HG02588 (cell line): ENCODE results near the gene DDAH1.
"Not testable (repeated sequence)": the region's sequence is repeated elsewhere in the genome, so short reads cannot be mapped to it uniquely, and the experiment has no call there.

Experiments used
- ATAC-seq: cut with Tn5 transposase; IDR thresholded peaks from one replicate; pipeline ENCODE4 v1.9.1; 2021; ENCODE audit warnings: mild to moderate bottlenecking, moderate library complexity; ENCODE audit not compliant: unreplicated experiment

Gene DDAH1

GRCh38 chr1:85361606-85362296 lies 103.2 kb downstream of the DDAH1 start:
- no peak for ATAC-seq

- ATAC-seq = no peak
These were observed 104.0 kb downstream of the DDAH1 start for GRCh38 chr1:85360730-85361493.

- ATAC-seq = no peak
These were observed 104.9 kb downstream of the DDAH1 start for GRCh38 chr1:85359874-85360721.

- no peak for ATAC-seq
These were observed 106.1 kb downstream of the DDAH1 start for GRCh38 chr1:85358702-85359438.

DNA sequence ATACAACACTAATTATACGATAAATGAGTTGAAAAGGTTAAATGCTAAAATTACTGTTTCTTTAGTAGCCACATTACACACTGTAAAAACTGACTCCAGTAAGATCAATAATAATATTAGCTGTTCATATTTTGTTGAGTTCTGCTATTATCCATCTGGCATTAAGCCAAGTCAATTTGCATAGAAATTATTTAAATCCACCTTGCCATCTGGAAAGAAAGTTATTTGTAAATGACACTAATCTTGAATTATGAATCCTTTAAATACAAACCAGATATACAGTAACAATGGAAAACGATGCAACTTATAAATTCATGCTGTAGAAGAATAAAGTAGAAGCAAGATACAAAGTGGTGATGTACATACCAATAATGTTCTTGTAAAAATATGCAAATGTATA lies 107.1 kb downstream of the DDAH1 start:
- ATAC-seq = no peak

DNA sequence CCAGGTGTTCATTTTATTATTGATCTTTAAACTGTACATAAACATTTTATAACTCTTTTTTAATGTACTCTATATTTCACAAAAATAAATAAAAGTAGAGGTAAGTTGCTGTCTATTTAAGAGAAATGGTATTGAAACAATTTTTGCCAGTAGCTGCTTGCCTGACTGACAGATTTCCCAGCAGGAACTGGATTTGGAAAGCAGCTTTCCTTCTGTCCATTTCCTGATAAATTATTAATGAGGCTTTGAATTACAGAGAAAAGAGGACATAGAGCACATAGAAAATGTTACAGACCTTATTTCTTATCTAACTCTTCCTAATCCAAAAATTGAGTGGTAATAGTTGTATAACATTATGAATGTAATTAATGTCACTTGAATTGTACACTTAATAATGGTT lies 108.8 kb downstream of the DDAH1 start:
- no peak for ATAC-seq

GRCh38 chr1:85352055-85352454 lies 112.9 kb downstream of the DDAH1 start:
- ATAC-seq = no peak

- no peak for ATAC-seq
These were observed 113.6 kb downstream of the DDAH1 start for GRCh38 chr1:85351202-85351828.

DNA sequence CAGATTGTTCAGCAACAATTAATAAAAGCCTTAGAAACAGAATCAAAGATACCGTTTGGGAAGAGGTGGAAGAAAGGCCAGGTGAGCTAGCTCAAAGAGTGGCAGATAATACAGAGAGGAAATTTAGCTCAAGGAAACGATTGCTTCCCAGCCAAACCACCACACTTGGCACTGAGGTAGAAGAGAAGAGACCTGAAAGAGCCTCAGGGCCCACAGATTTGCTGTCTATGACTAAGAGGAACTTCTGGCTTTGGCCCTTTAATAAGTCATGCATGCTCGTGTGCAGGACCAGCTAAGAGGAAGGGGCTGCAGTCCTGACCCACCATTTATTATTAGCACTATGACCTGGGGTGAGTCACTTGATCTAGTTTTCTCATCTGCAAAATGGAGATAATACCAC lies 115.7 kb downstream of the DDAH1 start:
- no peak for ATAC-seq

DNA sequence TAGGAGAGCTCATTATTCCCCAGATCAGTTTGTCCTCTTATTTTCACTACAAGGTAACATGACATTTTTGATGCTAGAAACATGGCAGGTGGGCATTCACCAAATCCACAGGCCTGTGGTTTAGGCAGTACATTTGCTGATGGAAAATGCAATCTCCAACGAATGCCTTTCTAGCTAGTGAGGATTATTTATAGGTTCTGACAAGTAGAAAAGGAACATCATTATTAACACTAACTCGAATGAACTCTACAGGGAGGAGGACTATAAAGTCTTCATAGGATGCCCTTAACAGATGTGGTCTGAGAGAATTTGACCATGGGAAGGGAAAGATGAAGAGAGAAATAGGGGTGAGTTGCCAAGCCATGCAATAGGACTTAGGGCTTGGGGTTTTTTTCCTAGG lies 117.1 kb downstream of the DDAH1 start:
- no peak for ATAC-seq

DNA sequence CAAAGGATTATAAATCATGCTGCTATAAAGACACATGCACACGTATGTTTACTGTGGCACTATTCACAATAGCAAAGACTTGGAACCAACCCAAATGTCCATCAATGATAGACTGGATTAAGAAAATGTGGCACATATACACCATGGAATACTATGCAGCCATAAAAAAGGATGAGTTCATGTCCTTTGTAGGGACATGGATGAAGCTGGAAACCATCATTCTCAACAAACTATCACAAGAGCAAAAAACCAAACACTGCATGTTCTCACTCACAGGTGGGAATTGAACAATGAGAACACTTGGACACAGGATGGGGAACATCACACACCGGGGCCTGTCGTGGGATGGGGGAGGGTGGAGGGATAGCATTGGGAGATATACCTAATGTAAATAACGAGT lies 117.7 kb downstream of the DDAH1 start:
- ATAC-seq = not testable (repeated sequence)

DNA sequence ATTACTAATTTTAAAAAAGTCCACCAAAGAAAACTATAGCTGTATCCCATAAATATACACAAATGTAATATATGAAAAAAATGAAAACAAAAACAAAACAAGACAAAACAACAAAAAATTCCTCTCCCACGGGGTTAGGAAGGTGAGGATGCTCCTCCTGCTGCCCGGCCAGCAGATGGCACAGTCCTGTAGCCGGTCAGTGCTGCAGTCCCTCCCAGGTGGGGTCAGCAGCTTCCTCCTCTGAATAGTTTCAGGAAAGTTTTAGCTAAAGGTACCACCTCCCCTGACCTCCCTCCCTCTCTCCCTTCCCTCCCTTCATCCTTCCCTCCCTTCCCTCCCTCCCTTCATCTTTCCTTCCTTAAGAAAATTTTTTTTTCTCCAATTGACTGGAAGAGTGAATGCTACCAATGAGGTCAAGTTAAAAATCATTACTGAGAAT lies 120.7 kb downstream of the DDAH1 start:
- no peak for ATAC-seq

DNA sequence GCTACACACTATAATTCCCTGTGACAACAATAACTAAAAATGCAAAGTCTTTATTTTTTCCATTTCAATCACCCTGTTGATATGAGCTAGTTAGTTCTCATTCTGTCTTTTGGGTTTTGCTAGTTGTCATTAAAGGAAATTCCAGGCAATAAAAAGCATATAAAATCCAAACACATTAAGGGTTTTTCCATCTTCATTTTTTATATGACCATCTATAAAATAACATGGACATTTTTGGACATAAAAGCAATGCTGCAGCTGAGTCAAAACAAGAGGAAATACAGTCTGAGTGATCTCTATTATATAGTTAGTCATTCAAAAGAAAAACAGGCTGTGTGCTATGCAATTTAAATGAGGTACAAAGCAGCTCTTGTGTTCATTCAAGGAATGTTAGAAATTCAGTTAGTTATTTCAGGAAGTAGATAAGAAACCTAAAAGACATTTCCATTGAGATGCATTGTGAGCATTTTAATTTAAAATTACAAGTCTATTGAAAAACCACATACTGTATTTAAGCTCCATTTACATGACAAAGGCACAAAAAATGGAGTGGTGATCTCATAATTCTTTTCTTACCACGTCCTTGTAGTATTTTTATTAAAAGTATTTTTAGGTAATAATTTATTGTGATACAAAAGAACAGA lies 121.2 kb downstream of the DDAH1 start:
- ATAC-seq = no peak

DNA sequence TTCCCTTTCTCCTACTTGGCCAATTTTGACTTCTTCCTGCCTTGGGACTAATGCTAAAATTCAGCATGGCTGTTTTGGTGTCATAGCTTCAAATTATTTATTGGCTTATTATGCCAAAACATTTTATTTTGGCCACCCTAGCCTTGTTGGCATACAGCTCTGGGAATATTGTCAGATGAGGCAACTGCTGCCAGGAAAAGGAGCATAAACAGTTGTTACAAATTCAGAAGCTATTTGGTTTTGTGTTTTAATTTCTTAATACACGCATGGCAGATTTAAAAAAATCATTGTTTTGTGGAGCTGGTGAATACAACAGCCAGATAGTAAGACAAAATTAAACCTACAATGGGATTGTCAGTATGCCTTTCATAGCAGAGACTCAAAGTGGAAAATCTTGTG lies 121.7 kb downstream of the DDAH1 start:
- ATAC-seq = no peak

GRCh38 chr1:85342207-85342606 lies 122.8 kb downstream of the DDAH1 start:
- no peak for ATAC-seq

DNA sequence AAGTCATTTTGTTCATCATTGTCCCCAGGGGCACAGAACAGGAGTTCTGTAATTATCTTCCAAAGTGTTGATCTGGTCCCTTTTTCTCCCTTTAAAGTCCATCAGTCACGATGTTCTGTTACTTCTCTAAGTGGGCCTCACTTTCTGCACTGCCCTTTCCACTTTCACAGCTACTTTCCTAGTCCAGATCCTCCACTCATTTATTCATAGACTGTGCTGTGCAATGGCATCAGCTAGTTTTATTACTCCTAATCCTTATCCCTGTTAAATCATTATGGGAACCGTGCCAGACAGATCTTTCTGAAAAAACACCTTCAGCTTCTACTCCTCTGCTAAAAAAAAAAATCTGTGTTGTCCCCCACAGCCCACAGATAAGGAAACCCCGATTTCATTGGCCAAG lies 124.5 kb downstream of the DDAH1 start:
- no peak for ATAC-seq

DNA sequence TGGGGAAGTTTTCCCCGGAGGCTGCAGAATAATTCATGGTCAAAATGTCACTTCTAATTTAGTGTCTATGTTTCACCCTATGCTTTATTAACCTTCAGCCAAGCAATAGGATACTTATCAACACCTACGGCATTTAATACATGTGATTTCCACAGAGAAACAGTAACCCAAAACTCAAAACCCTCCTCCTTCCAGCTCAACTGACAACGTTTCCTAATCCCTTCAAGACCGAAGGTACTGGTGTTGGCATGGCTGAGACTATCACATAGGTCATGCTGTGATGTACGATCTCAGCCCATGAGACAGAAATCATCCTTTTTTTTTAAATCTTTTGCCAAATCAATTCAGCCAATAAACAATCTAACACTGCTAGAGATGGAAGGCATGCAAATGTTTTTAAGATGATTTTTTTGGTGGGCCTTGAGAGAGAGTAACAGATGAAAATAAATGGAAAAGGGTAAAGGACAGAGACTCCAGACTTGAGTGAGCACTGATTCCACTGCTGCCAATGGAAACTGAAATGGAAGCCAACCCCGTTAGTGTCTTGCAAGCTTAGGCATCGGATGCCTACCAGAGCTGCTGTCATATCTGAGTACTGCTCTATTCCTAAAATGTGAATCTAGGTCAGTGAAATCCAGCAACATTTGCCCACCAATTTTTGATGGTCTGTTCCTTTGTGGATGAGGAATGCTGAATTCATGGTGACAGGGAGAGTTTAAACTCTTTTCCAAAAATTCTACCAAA lies 125.1 kb downstream of the DDAH1 start:
- ATAC-seq = no peak

- no peak for ATAC-seq
These were observed 125.9 kb downstream of the DDAH1 start for GRCh38 chr1:85339089-85339488.

DNA sequence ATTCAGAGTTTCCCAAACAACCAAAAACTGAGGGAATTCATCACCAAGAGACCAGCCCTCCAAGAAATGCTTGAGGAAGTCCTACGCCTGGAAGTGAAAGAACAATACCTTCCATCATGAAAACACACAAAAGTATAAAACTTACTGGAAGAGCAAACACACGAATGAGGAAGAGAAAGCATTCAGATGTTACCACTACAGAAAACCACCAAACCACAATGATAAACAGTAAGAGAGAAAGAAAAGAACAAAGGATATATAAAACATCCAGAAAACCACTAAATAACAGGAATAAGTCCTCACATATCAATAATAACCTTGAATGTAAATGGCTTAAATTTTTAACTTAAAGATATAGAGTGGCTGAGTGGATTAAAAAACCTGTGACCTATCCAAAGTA lies 130.0 kb downstream of the DDAH1 start:
- ATAC-seq = no peak
